ENCODE data around the gene ACVRL1.

GRCh38 chr12:51896236-51896635 is 11.1 kb upstream of the ACVRL1 start:
- TF ChIP-seq POLR2A (IDR thresholded peaks at IDR 0.05) (no peak), CTCF (IDR thresholded peaks at IDR 0.05) (no peak)
